GM19099 (cell line): ENCODE data around the gene CACNG7.

ENCODE experiments used
- POLR2A ChIP-seq: IDR thresholded peaks from 3 replicates; pipeline ENCODE4 v1.6.1; 2011; ENCODE audit warnings: low read depth; ENCODE audit not compliant: insufficient read length; ENCODE audit errors: extremely low read depth

Gene CACNG7

GRCh38 chr19:53892981-53893325 lies 16.1 kb upstream of the CACNG7 start:
- TF ChIP-seq POLR2A, result no peak

- TF ChIP-seq POLR2A, result no peak
Observed at GRCh38 chr19:53894707-53895106, 14.4 kb upstream of the CACNG7 start.

- TF ChIP-seq POLR2A, result no peak
Observed at GRCh38 chr19:53896682-53897081, 12.4 kb upstream of the CACNG7 start.

- TF ChIP-seq POLR2A, result no peak
Observed at GRCh38 chr19:53897459-53897858, 11.6 kb upstream of the CACNG7 start.

GRCh38 chr19:53898166-53898565 lies 10.9 kb upstream of the CACNG7 start:
- no peak for TF ChIP-seq POLR2A

DNA sequence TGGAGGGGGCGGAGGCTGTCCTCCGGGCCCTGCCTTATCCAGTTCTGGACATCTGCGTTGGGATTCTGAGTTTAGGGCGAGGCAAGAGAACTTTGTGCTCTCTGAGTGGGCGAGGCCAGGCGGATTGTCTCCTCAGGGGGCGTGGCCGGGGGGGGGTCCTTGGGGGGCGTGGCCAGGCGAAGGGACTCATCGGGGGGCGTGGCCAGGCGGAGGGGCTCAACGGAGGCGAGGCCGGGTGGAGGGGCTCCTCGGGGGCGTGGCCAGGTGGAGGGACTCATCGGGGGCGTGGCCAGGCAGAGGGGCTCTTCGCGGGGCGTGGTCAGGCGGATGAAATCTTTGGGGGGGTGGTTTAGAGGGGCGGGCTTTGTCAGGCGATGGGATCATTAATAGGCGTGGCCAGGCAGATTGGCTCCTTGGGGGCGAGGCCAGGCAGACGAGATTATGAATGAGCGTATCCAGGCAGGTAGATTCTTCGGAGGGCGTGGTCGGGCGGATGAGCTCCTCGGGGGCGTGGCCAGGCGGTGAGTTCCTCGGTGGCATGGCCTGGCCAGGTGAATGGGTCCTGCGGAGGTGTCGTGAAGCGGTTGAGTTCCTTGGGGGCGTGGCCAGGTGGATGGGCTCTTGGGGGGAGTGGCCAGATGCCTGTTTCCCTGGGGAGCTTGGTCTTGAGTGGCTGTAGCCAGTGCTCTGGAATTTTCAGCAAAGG lies 10.3 kb upstream of the CACNG7 start:
- no peak for TF ChIP-seq POLR2A

DNA sequence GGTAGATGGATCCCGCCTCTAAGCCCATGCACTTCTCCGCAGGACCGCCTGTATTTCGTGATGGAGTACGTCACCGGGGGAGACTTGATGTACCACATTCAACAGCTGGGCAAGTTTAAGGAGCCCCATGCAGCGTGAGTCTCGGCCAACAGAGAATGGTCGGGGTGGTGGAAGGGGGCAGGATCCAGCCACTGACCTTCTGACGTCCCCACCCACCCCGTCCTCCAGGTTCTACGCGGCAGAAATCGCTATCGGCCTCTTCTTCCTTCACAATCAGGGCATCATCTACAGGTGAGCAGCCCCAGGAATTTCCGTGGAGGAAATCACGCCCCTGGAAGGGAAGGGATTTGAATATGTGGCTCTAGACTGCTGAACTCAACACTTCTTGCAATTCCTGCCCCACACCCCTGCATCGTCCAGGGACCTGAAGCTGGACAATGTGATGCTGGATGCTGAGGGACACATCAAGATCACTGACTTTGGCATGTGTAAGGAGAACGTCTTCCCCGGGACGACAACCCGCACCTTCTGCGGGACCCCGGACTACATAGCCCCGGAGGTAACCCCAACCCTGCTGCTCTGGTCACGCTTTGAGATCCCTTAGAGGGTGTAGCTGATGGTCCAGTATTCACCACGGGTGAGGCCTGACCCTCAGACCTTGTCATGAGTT lies 8.8 kb upstream of the CACNG7 start:
- TF ChIP-seq POLR2A, result no peak

GRCh38 chr19:53903055-53903680 lies 5.9 kb upstream of the CACNG7 start:
- no peak for TF ChIP-seq POLR2A

- no peak for TF ChIP-seq POLR2A
Observed at GRCh38 chr19:53904909-53905308, 4.2 kb upstream of the CACNG7 start.

GRCh38 chr19:53905787-53906186 lies 3.3 kb upstream of the CACNG7 start:
- TF ChIP-seq POLR2A, result no peak

DNA sequence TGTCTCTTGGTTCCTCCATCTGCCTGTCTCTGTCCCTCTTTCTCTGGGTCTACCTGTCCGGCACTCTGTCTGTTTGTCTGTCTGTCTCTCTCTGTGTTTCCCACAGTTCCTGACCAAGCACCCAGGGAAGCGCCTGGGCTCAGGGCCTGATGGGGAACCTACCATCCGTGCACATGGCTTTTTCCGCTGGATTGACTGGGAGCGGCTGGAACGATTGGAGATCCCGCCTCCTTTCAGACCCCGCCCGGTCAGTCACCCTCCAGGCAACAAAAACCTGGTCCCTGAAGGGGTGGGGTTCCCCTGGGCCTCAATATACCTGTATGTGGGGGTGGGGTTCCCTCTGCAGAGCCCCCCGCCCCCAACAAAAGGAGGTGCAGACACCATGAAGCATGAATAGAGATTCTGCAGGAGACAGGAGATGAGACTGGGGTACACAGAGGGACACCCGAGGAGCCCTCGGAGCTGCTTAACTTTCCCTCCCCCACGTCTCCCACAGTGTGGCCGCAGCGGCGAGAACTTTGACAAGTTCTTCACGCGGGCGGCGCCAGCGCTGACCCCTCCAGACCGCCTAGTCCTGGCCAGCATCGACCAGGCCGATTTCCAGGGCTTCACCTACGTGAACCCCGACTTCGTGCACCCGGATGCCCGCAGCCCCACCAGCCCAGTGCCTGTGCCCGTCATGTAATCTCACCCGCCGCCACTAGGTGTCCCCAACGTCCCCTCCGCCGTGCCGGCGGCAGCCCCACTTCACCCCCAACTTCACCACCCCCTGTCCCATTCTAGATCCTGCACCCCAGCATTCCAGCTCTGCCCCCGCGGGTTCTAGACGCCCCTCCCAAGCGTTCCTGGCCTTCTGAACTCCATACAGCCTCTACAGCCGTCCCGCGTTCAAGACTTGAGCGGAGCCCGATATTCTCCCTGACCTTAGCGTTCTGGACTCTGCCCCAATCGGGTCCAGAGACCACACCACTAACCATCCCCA lies 2.6 kb upstream of the CACNG7 start:
- no peak for TF ChIP-seq POLR2A

- TF ChIP-seq POLR2A, result no peak
Observed at GRCh38 chr19:53907193-53907581, 1.9 kb upstream of the CACNG7 start.

GRCh38 chr19:53907690-53908089 lies 1.4 kb upstream of the CACNG7 start:
- no peak for TF ChIP-seq POLR2A

- no peak for TF ChIP-seq POLR2A
Observed at GRCh38 chr19:53908106-53908934, 758 bp upstream of the CACNG7 start.
